HuH-7.5 (cell line): ENCODE measurements around the gene NIPAL4.

Experiments
- DNase-seq: peaks from one replicate; pipeline ENCODE4 v3.0.0; 2011; ENCODE audit warnings: low spot score

Gene NIPAL4

GRCh38 chr5:157485811-157486210 is 25.8 kb downstream of the NIPAL4 start:
- DNase-seq = no peak

GRCh38 chr5:157486221-157486681 is 26.2 kb downstream of the NIPAL4 start:
- DNase-seq = no peak

GRCh38 chr5:157486861-157487260 is 26.8 kb downstream of the NIPAL4 start:
- no peak for DNase-seq

GRCh38 chr5:157487358-157487757 is 27.3 kb downstream of the NIPAL4 start:
- no peak for DNase-seq

GRCh38 chr5:157491471-157491995 is 31.5 kb downstream of the NIPAL4 start:
- DNase-seq = no peak

- DNase-seq = no peak
Observed at GRCh38 chr5:157492886-157493285, 32.9 kb downstream of the NIPAL4 start.

GRCh38 chr5:157494178-157494832 is 34.3 kb downstream of the NIPAL4 start:
- no peak for DNase-seq

GRCh38 chr5:157496864-157497263 is 36.9 kb downstream of the NIPAL4 start:
- DNase-seq = no peak

- no peak for DNase-seq
Observed at GRCh38 chr5:157497875-157498611, 38.0 kb downstream of the NIPAL4 start.

GRCh38 chr5:157502143-157502647 is 42.2 kb downstream of the NIPAL4 start:
- no peak for DNase-seq

- DNase-seq = no peak
Observed at GRCh38 chr5:157504053-157504452, 44.0 kb downstream of the NIPAL4 start.

- no peak for DNase-seq
Observed at GRCh38 chr5:157505496-157505895, 45.5 kb downstream of the NIPAL4 start.

- DNase-seq = no peak
Observed at GRCh38 chr5:157506066-157506590, 46.1 kb downstream of the NIPAL4 start.

- no peak for DNase-seq
Observed at GRCh38 chr5:157506981-157507780, 47.2 kb downstream of the NIPAL4 start.

GRCh38 chr5:157509093-157509492 is 49.1 kb downstream of the NIPAL4 start:
- DNase-seq = no peak

- DNase-seq = no peak
Observed at GRCh38 chr5:157509587-157509986, 49.6 kb downstream of the NIPAL4 start.

GRCh38 chr5:157510682-157511081 is 50.7 kb downstream of the NIPAL4 start:
- DNase-seq = no peak

GRCh38 chr5:157511651-157512644 is 51.9 kb downstream of the NIPAL4 start:
- DNase-seq = no peak

- DNase-seq = no peak
Observed at GRCh38 chr5:157513182-157513581, 53.2 kb downstream of the NIPAL4 start.

GRCh38 chr5:157514974-157515373 is 55.0 kb downstream of the NIPAL4 start:
- DNase-seq = no peak

- no peak for DNase-seq
Observed at GRCh38 chr5:157516006-157516405, 56.0 kb downstream of the NIPAL4 start.
